B cell (primary cell): Measurements from ENCODE around the gene PLEKHG4.

ENCODE experiments used
- CTCF ChIP-seq: fragments of 200-600 bp; IDR thresholded peaks from one replicate; pipeline ENCODE4 v1.8.0; 2022; ENCODE audit warnings: antibody characterized with exemption, mild to moderate bottlenecking
- EZH2 ChIP-seq: IDR thresholded peaks from 2 replicates; pipeline ENCODE4 v1.6.1; 2012; ENCODE audit warnings: borderline replicate concordance, low read depth, mild to moderate bottlenecking, moderate library complexity, low read length; ENCODE audit not compliant: insufficient read depth, poor library complexity, severe bottlenecking

GRCh38 chr16:67282447-67282805 lies 3.1 kb downstream of the PLEKHG4 start:
- TF ChIP-seq CTCF = no peak
- TF ChIP-seq EZH2 = no peak
